IPS-18c (cell line): ENCODE results near the gene SPTAN1.
"Not testable (repeated sequence)": the region's sequence is repeated elsewhere in the genome, so short reads cannot be mapped to it uniquely, and the experiment has no call there.

ENCODE experiments used
- H3K4me3 ChIP-seq: 2 replicates; pipeline ENCODE4 v1.7.0; 2013; ENCODE audit warnings: low read depth, mild to moderate bottlenecking, low read length, moderate library complexity; ENCODE audit not compliant: insufficient read depth
- H3K9me3 ChIP-seq: one replicate; pipeline ENCODE4 v1.6.1; 2013; ENCODE audit warnings: mild to moderate bottlenecking, low read length, moderate library complexity; ENCODE audit not compliant: control insufficient read depth, insufficient read depth

SPTAN1 gene

DNA sequence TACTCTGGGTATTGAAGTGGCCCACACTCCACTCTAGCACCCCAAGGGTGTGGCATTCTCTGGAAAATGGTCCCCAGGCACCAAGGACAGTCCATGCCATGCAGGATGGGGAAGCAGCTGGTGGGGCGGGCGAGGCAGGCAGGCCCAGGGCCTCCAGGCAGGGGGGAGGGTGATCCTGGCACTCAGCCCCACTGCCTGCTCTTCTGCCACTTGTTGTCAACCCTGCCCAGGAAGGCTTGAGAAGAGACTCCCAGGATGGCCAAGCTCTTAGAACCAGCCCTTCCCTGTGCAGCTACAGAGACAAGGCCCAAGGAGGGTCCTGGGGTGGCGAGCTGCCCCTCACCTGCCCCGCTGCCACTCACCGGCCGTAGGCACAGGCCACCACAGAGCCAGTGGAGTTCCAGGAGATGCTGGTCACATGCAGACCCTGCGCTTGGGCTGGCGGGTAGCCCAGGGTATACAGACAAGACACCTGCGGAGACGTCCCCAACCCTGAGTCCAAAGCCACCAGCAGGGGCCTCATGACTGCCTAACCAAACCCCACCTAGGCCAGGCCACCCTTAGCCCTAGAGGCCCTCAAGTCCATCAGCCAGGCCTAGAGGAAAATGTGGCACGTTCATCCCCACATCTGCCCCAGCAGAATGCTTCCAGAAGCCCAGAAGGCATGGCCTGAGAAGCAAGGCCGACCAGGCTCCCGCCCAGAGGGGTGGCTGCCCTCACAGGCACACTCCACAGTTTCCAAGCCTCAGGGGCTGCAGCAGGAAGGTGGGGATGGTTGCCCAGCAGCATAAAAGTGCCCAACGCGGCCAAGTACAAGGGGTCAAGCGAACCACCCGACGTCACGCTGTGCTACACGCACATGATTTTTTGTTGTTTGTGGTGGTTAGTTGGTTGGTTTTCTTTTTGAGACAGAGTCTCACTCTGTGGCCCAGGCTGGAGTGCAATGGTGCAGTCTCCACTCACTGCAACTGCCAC is 84.5 kb downstream of the SPTAN1 start:
- no peaks in the 10 kb centered on the region for H3K9me3 ChIP-seq

DNA sequence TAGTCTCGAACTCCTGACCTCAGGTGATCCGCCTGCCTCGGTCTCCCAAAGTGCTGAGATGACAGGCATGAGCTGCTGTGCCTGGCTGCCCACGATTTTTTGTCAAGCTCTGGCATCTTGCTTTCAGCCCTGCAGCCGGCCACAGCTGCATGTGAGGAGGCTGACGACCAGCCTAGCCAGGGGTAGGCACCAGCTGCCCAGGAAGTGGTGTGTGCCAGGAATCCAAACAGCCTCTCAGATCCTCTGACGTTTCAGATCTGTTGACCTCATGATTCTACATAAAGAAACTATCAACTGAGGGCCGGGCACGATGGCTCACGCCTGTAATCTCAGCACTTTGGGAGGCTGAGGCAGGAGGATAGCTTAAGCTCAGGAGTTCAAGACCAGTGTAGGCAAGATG is 85.3 kb downstream of the SPTAN1 start:
- Histone ChIP-seq H3K9me3 (no peaks in the 10 kb centered on the region), H3K4me3 (no peak overlapping the region)

More for the DNA sequence above, 84.5 kb downstream of the SPTAN1 start:
- no peak overlapping the region for H3K4me3 ChIP-seq

DNA sequence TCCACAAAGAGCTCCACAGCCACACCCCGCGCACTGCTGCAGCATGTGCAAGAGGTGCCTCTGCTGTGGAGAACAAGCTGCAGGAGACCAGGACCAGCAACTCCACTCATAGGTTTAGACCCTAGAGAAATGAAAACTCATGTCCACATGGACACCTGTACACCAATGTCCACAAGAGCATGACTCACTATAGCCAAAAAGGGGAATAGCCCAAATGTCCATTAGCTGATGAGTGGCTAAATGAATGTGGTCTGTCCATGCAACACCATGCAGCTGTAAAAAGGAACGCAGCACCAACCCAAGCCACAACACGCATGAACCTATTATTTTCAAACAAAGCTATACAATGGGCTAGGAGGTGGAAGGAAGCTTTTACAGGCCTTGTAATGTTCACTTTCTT is 86.2 kb downstream of the SPTAN1 start:
- Histone ChIP-seq H3K4me3 (no peak overlapping the region), H3K9me3 (no peaks in the 10 kb centered on the region)

DNA sequence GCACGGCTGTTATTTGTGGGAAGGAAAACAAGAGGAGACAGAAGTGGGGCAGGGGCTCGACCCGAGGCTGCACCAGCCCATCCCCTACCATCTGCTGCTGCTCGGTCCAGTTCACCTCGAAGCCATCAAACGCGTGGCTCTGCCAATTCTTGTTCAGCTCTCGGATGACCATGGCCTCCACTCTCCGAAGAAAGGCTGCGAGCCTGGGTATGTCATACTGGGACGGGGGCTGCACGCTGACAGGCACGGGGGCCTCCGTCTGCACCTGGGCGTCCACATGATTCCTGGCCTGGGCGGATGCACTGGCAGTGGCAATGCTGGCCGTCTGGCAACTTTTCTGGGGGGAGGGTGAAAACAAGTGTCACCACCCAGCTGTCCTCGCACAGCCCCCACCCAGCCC is 88.2 kb downstream of the SPTAN1 start:
- H3K4me3 ChIP-seq = no peak overlapping the region
- no peaks in the 10 kb centered on the region for H3K9me3 ChIP-seq

DNA sequence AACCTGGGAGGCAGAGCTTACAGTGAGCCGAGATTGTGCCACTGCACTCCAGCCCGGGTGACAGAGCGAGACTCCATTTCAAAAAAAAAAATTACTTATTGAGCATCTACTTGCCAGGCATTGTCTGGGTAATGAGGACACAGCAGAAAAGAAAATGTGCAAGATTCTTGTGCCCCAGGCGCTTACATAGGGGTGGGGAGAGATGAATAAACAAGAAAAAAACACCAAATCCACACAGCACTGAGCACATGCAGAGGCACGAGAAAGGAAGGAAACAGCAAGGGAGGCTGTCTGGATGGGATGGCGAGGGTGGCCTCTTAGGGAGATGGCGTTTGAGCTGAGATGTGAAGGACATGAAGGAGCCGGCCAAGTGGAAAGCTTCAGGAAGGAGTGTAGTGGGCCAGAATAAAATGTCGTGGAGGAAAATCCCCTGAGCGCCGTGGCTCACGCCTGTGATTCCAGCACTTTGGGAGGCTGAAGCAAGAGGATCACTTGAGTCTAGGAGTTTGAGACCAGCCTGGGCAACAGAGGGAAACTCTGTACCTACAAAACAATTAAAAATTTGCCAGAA is 90.4 kb downstream of the SPTAN1 start:
- H3K4me3 ChIP-seq = no peak overlapping the region

DNA sequence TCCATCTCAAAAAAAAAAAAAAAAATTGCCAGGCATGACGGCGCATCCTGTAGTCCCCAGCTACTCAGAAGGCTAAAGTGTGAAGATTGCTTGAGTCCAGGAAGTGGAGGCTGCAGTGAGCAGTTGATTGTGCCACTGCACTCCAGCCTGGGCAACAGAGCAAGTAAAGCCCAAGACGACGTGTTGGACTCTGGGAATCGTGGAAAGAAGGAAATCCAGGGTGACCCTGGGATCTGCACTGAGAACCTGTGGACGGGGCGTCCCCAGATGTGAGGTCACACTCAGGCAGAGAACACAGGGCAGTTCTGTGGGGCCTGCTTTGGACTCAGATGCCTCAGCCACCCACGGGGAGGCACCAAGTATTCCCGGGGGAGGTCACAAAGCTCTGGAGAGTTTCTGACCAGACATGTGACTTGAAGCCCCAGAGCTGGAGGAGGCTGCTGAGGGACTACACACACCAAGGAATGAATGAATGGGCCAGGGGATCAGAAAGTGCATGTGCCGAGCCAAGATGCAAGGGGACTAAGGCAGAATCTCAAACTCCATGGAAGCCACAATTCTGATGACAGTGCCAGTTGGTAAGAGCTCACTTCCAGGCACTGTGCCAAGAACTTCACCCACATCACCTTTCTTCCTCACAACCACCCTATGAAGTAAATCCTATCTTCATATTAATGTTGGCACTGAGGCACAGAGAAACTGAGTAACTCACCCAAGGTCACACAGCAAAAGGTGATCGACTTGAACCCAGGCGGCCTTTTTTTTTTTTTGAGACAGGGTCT is 91.3 kb downstream of the SPTAN1 start:
- H3K4me3 ChIP-seq = no peak overlapping the region
- H3K9me3 ChIP-seq = no peaks in the 10 kb centered on the region

More for the DNA sequence above, 90.4 kb downstream of the SPTAN1 start:
- H3K9me3 ChIP-seq = no peaks in the 10 kb centered on the region

DNA sequence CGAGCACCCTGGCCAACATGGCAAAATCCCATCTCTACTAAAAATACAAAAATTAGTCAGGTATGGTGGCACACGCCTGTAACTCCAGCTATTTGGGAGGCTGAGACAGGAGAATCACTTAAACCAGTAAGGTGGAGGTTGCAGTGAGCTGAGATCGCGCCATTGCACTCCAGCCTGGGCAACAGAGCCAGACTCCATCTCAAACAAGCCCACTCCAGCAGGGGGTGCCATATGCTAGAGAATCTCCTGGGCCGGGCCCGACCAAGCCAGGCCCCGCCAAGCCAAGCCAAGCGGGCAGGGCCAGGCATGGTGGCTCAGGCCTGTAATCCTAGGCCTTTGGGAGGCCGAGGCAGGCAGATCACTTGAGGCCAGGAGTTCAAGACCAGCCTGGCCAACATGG is 95.8 kb downstream of the SPTAN1 start:
- H3K4me3 ChIP-seq, H3K9me3 ChIP-seq: not testable (repeated sequence)

DNA sequence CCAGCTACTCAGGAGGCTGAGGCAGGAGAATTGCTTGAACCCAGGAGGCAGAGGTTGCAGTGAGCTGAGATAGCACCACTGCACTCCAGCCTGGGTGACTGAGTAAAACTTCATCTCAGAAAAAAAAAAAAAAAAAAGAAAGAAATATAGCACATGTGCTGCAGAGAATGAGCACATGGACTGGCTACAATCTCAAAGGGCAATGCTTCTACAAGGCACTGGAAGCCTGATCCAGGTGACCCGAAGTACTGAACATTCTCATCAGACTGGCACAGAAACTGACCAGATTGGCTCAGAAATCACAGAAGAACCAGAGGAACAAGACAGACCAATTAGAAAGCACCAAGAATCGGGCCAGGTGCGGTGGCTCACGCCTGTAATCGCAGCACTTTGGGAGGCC is 99.4 kb downstream of the SPTAN1 start:
- Histone ChIP-seq H3K9me3 (no peaks in the 10 kb centered on the region), H3K4me3 (no peak overlapping the region)

DNA sequence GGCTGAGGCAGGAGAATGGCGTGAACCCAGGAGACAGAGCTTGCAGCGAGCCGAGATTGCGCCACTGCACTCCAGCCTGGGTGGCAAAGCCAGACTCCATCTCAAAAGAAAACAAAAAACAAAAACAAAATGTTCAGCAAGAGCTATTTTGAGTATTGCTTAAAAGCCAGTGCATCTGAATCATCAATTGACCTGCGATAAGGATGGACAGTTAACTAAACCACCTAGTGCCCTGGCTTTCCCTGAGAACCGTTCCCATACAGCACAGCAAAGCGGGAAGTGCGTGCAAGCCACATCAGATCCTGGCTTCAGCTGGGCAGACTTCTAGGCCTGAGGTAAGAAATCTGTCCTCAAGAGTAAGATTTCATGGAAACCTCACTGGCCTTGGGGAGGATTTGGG is 101.5 kb downstream of the SPTAN1 start:
- no peak overlapping the region for H3K4me3 ChIP-seq
- H3K9me3 ChIP-seq = no peaks in the 10 kb centered on the region

DNA sequence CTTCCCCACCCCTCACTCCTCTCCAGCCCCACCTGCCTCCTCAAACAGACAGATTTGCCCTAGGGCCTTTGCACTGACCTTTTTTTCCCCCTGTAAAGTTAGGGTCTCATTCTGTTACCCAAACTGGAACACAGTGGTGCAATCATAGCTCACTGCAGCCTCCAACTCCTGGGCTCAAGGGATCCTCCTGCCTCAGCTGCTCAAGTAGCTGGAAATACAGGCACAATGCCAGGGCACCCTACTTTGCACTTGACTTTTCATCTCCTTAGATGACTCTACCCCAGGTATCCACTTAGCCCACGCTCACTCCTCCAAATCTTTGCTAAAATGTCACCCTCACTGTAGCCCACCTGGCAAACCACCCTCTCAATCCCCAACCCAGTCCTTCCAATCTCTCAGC is 102.1 kb downstream of the SPTAN1 start:
- H3K4me3 ChIP-seq = no peak overlapping the region

DNA sequence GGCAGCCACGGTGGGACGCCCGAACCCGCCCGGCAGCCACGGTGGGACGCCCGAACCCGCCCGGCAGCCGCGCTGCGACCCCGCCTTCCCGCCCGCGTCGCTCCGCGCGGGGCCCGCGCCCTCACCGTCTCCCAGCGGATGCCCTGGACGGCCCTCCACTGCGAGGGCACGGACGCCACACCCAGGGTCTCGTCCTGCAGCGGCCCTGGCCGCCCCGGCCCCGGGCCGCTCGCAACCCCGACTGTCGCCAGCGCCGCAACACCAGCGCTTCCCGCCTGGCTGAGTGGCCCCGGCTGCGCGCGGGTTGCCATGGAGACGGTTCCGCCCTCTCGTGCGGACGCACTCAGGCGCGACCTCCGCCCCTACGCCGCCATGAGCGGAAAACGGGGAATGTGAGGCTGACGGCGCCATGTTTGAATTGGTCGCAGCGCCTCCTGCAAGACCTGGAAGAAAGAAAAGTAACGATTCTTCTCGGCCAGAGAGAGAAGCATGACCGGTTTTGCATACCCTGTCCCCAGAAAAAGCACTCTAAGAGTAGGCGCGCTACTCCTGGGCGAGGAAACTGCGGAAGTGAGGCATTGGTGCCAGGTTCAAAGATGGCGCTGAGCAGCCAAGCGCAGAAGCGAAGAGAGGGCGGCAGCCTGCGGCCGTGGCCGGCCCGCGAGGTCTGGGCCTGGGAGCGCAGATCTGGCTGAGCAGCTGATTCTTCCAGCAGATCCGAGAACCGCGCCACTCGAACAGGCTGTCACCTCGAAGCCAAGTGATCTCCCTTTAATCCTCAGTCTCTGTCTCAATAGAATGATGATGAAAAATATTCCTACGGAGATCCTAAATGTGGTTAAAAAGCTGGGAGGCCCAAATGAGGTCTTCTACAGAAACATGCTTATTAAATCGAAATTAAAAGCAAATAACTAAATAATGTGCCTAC is 104.3 kb downstream of the SPTAN1 start, which contains the start of gene DYNC2I2:
Gene DYNC2I2 (minus strand): TSS at position 432 of the 928 bp plus-strand sequence. CDS start 121 bp downstream, at position 311.
- Histone ChIP-seq H3K4me3 (peak within 1 kb of the TSS; percentile 84), H3K9me3 (no peaks in the 10 kb centered on the region)

More for the DNA sequence above, 102.1 kb downstream of the SPTAN1 start:
- no peaks in the 10 kb centered on the region for H3K9me3 ChIP-seq

DNA sequence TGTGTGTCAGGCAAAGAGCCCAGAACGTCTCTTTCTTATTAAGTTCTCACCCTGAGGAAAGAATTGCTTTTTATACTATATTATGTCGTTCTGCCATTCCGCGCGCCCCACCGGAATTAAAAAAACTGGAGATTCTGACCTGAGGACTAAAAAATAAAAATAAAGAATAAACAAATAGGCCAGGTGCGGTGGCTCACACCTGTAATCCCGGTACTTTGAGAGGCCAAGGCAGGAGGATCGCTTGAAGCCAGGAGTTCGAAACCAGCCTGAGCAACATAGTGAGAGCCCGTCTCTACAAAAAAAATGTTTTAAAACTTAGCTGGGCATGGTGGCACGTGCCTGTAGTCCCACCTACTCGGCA is 104.9 kb downstream of the SPTAN1 start:
- H3K9me3 ChIP-seq = no peaks in the 10 kb centered on the region
- H3K4me3 ChIP-seq = no peak overlapping the region; the same call in 1 of the 2 replicates

DNA sequence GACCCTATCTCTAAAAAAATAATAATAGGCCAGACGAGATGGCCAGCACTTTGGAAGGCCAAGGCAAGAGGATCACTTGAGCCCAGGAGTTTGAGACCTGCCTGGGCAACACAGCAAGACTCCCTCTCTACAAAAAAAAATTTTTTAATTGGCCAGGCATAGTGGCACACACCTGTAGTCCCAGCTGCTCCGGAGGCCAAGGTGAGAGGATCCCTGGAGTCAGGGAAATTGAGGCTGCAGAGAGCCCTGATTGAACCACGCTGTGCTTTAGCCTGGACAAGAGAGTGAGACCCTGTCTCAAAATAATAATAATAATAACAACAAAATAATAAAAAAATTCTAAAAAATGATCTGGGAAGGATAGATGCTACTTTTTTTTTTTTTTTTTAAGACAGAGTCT is 105.4 kb downstream of the SPTAN1 start:
- no peaks in the 10 kb centered on the region for H3K9me3 ChIP-seq
- H3K4me3 ChIP-seq = no peak overlapping the region

DNA sequence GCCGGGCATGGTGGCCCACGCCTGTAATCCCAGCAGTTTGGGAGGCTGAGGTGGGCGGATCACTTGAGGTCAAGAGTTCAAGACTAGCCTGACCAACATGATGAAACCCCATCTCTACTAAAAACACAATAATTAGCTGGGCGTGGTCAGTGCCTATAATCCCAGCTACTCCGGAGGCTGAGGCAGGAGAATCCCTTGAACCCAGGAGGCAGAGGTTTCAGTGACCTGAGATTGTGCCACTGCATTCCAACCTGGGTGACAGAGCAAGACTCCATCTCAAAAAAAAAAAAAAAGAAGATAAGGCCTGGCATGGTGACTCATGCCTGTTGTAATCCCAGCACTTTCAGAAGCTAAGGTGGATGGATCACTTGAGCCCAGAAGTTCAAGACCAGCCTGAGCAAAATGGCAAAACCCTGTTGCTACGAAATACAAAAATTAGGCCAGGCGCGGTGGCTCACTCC is 114.1 kb downstream of the SPTAN1 start:
- H3K4me3 ChIP-seq, H3K9me3 ChIP-seq: not testable (repeated sequence)

DNA sequence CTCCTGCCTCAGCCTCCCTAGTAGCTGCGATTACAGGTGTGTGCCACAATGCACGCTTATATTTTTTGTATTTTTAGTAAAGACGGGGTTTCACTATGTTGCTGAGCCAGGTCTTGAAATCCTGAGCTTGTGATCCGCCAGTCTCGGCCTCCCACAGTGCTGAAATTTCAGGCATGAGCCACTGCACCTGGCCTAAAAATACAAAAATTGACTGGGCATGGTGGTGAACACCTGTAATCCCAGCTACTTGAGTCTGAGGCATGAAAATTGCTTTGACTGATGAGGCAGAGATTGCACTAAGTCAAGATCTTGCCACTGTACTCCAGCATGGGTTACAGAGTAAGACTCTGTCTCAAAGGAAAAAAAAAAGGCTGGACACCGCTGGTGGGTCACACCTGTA is 117.4 kb downstream of the SPTAN1 start:
- H3K4me3 ChIP-seq = no peak overlapping the region
- no peaks in the 10 kb centered on the region for H3K9me3 ChIP-seq

DNA sequence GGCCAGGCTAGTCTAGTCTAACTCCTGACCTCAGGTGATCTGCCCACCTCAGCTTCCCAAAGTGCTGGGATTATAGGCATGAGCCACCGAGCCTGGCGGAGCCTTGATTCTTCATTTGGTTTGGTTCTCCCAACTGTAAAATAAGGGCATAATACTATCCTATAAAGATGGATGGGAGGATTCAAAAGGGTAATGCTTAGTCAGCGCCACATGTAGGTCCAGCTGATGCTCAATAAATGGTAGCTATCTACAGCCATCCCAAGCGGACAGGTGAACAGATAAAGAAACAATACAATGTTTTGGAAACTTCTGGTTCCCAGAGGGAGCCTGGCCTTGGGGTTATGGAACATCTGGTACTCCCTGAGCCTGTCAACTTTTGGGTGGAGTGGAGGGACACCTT is 123.0 kb downstream of the SPTAN1 start:
- Histone ChIP-seq H3K9me3 (no peaks in the 10 kb centered on the region), H3K4me3 (no peak overlapping the region)

DNA sequence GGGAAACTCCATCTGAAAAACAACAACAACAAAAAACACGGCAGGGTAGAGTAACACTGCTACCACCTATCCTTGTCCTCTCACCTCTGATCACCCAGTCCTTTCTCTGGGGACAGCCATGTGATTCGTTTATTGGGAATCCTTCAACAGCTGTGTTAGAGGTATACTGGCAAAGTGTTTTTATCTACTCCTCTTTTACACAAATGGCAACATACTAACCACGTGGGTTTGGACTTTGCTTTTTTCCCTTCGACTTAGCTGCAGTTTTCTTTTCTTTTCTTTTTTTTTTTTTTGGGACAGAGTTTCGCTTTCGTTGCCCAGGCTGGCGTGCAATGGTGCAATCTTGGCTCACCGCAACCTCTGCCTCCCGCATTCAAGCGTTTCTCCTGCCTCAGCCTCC is 125.4 kb downstream of the SPTAN1 start:
- Histone ChIP-seq H3K9me3 (no peaks in the 10 kb centered on the region), H3K4me3 (no peak overlapping the region)
